MV-4-11 (cell line): ENCODE data around the gene ENAH.
A peak's percentile ranks its signal among the peaks of the same experiment; 100 is the strongest.

Experiments
- DNase-seq: peaks from one replicate; lab custom pipeline; 2025; lab: John Stamatoyannopoulos, UW

Gene ENAH

GRCh38 chr1:225470211-225471108 is 182.5 kb downstream of the ENAH start:
- DNase-seq = no peak

GRCh38 chr1:225469051-225469450 is 183.9 kb downstream of the ENAH start:
- DNase-seq = no peak

- DNase-seq = no peak
Observed at GRCh38 chr1:225468270-225469020, 184.5 kb downstream of the ENAH start.

- peak; percentile 88 for DNase-seq
Observed at GRCh38 chr1:225467193-225468020, 185.5 kb downstream of the ENAH start.

- no peak for DNase-seq
Observed at GRCh38 chr1:225466848-225467192, 186.1 kb downstream of the ENAH start.

GRCh38 chr1:225465793-225466517 is 187.0 kb downstream of the ENAH start:
- DNase-seq = no peak

- no peak for DNase-seq
Observed at GRCh38 chr1:225464851-225465792, 187.8 kb downstream of the ENAH start.

GRCh38 chr1:225462714-225463574 is 190.0 kb downstream of the ENAH start:
- no peak for DNase-seq

GRCh38 chr1:225462429-225462713 is 190.6 kb downstream of the ENAH start:
- DNase-seq = no peak

GRCh38 chr1:225461533-225462428 is 191.1 kb downstream of the ENAH start:
- no peak for DNase-seq

GRCh38 chr1:225460737-225461532 is 192.0 kb downstream of the ENAH start:
- no peak for DNase-seq

GRCh38 chr1:225460021-225460736 is 192.7 kb downstream of the ENAH start:
- no peak for DNase-seq

GRCh38 chr1:225458222-225458631 is 194.7 kb downstream of the ENAH start:
- DNase-seq = peak; percentile 83

- DNase-seq = peak; percentile 85
Observed at GRCh38 chr1:225454733-225455132, 198.2 kb downstream of the ENAH start.

GRCh38 chr1:225453797-225454648 is 198.9 kb downstream of the ENAH start:
- DNase-seq = peak; percentile 10

GRCh38 chr1:225451840-225452515 is 200.9 kb downstream of the ENAH start:
- no peak for DNase-seq
